GM19372 (cell line): Measurements from ENCODE around the gene HES7.
"Not testable (repeated sequence)": the region's sequence is repeated elsewhere in the genome, so short reads cannot be mapped to it uniquely, and the experiment has no call there.

Experiments used
- ATAC-seq: cut with Tn5 transposase; IDR thresholded peaks from one replicate; pipeline ENCODE4 v1.9.1; 2021; ENCODE audit warnings: mild to moderate bottlenecking, low read depth, moderate library complexity; ENCODE audit not compliant: unreplicated experiment

Gene HES7

GRCh38 chr17:8123695-8124349, at the start of gene HES7:
Gene HES7, minus strand, starts transcription at chr17:8124106. Its CDS starts 22 bp downstream, at chr17:8124084.
- ATAC-seq = no peak

DNA sequence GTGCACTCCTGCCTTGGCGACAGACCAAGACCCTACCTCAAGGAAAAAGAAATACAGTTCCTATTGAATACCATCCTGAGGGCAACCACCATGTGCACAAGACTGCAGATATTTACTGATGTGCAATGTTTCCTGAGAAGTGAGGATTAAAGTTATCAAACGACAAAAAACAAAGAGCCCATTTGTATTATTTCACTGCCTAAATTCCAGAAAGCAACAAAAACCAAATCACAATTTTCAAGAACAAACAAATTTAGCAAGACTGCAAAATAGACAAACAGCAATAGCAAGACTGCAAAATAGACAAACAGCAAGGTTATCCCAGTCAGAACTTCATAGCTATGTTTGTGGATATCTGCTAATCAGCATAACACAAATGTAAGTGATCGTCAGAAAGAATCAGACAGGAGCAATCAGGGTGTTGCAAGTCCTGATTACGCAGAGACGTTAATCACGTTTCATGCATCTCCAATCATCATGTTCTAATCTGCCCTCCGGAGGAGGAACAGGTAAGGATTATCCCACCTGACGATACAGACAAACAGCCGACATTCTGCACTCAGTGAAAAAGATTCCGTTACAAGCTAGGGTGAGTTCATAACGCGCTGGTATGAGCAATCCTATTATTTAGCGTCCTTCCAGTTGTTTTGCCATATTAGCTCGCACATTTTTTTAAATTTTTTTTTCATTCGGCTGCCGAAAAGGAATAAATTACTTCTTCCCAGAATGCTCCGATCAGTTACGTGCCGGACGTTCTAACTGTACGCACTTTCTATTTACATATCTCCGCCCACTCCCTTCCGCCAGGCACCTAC, 49.4 kb upstream of the HES7 start:
- ATAC-seq = peak; percentile 67

DNA sequence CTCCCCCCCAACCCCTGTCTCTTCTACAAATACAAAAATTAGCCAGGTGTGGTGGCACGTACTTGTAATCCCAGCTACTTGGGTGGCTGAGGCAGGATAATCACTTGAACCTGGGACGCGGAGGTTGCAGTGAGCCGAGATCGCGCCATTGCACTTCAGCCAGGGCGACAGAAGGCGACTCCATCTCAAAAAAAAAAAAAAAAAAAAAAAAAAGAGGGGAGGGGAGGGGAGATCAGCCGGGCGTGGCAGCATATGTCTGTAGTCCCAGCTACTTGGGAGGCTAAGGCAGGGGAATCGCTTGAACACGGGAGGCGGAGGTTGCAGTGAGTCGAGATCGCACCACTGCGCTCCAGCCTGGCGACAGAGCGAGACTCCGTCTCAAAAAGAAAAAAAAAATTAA, 46.3 kb upstream of the HES7 start:
- not testable (repeated sequence) for ATAC-seq

GRCh38 chr17:8167526-8167925, 43.6 kb upstream of the HES7 start:
- ATAC-seq = no peak

DNA sequence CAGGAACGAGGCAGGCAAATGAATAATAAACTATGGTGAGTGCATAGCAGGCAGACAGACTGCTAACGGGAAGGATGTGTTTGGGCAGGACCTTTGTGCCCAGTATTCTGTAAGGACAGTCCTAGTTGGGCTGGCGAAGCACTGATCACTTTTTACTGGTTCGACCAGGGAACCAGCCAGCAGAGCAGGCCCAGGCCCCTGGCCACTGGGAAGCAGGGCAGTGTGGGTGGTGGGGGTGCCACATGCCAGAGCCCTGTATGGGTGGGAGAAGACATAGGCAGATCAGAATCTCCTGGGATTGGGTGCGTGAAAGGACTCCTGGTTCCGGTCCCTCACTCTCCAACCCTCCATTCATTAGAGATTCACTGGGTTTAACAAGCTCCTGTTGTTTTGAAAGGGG, 42.8 kb upstream of the HES7 start:
- no peak for ATAC-seq

- ATAC-seq = no peak
Measured at GRCh38 chr17:8164815-8165131, 40.9 kb upstream of the HES7 start.

- ATAC-seq = no peak
Measured at GRCh38 chr17:8163978-8164814, 40.3 kb upstream of the HES7 start.

DNA sequence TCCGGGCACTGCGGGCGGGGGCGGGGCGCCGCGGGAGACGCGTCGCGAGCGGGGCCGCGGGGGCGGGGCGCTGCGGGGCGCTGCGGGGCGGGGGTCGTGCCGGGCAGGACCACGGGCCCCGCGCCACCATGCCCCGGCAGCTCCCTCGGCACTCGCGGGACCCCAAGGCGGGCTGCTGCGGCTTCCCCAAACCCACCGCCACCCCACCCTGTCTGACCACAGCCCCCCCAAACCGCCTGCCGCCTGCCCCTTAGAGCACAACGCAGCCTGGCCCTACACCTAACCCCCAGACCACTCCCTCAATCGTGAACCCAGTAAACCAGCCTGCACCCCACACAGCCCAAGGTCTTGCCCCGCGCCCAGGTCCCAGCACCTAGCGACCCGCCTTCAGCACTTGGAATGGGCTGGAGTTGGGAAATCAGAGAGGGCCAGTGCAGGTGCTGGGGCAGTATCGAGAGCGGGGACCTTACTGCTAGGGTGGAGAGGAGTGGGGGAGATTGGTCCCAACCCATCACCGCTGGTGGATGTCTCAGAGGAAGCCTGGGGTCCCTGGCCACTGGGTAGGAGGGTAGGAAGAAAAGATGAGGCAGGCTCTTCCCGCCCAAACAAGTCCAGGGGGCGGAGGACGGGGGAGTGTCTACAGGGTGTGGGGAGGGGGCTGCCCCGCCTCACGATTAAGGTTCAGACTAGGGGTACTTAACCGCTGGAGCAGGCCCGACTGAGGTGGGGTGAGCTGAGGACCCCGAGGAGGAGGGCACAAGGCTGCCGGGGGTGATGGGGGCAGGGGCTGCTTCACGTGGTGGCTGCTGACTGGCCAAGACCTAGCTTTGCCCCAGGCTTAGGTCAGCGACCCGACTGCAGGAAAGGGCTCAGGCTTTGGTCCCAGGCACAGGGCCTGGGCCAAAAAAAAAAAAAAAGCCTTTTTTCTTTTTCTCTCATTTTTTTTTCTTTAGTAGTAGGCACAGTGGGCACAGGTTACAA, 39.4 kb upstream of the HES7 start:
- ATAC-seq = no peak

DNA sequence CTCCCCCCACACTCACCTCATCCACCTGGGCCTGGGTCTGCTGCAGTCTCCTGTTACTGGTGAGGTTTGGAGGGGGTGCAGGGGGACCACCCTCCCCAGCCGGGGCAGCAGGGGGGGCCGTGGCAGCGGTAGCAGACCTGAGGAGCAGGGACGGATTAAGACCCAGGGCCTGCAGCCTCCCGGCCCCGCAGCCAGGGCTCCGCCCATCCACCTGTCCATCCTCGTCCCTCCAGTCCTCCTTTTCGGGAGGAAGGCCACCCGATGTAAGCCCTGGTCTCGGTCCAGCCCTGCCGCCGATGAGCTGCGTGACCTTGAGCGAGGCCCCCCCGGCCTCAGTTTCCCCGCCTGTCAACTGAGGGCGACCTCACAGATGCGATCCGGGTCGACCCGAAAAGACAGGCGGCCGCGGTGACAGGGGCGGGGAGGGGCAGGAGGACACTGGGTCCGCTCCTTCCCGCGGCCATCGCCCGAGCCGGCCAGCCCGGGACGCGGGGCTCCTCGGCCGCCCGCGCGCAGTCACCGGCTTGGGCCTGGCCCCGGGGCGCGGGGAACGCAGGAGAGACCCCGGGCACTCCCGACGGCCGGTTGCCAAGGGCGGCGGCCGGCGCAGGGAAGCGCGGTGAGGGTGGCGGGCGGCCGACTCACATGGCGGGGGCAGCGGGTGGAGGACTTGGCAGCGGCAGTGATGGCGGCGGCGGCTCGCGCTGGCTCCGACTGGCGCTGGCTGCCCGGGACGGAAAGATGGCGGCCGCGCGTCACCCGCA, 38.5 kb upstream of the HES7 start, which contains the start of gene VAMP2:
TSS of gene VAMP2 (minus strand) at position 716 of the 764 bp plus-strand sequence. CDS start at position 647, 69 bp downstream.
- peak; percentile 57 for ATAC-seq

GRCh38 chr17:8161289-8162232, 37.7 kb upstream of the HES7 start:
- no peak for ATAC-seq

DNA sequence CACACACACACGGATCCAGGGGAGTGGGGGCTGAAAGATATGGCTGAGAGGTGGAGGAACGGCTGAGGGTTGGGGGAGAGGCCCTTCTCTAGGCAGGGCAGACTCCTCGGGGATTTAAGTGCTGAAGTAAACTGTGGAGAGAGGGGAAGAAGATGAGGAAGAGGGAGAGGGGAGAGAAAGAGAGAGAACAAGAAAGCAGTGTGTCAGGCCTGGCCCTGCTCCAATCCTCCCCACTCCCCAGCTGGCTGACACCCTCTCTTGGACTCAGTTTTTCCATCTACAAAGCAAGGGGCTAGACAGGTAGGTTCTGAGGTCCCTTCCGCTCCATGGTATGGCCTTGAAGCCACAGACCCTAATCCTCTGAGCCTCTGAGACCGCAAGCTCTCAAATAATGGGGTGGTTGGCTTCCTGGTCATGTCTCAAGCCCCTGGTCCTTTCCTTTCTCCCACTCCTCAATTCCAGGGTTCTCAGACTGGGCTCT, 36.9 kb upstream of the HES7 start:
- no peak for ATAC-seq

GRCh38 chr17:8160224-8160577, 36.3 kb upstream of the HES7 start:
- ATAC-seq = no peak

GRCh38 chr17:8159459-8160223, 35.7 kb upstream of the HES7 start:
- ATAC-seq = no peak

DNA sequence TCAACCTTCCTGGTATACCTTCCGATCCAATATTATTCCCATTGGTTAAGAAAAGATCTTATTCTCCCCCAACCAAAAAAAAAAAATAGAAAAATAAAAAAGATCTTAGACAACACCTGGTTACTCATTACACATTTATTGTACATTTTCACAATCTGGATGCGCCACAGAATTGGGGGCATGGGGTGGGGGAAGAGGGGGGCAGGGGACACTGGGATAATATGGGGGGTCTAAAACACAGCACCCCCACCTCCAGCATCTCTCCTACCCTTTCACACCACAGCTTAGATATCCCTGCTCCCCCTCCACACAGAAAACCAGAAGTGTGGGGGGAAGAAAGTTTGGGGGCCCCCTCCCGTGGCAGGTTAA, 35.1 kb upstream of the HES7 start:
- no peak for ATAC-seq

DNA sequence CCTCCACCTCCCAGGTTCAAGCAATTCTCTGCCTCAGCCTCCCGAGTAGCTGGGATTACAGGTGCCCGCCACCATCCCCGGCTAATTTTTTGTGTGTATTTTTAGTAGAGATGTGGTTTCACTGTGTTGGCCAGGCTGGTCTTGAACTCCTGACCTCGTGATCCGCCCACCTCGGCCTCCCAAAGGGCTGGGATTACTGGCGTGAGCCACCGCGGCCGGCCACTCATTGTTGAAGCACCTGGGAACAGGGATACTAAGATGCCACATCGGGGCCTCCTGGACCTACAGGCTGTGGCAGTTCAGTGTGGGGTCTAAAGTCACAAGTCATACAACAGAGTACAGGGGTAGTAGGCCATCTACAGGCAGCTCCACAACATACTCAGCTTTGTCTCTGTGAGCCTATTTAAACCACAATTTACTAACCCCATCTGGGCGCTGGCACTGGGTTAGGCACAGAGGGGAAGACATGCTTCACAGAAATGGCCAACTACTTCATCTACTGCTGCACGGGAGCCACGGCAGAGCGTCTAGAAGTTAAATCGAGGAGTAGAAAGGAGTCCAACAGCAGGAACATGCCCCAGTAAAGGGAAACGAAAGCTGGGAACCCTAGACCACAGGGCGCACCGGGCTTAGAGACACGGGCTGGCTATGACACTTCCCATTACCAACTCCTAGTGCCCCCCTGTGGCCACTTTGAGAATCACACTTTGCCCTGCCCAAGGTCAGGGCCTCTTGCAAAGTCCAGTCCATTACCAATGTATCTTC, 34.5 kb upstream of the HES7 start:
- no peak for ATAC-seq

DNA sequence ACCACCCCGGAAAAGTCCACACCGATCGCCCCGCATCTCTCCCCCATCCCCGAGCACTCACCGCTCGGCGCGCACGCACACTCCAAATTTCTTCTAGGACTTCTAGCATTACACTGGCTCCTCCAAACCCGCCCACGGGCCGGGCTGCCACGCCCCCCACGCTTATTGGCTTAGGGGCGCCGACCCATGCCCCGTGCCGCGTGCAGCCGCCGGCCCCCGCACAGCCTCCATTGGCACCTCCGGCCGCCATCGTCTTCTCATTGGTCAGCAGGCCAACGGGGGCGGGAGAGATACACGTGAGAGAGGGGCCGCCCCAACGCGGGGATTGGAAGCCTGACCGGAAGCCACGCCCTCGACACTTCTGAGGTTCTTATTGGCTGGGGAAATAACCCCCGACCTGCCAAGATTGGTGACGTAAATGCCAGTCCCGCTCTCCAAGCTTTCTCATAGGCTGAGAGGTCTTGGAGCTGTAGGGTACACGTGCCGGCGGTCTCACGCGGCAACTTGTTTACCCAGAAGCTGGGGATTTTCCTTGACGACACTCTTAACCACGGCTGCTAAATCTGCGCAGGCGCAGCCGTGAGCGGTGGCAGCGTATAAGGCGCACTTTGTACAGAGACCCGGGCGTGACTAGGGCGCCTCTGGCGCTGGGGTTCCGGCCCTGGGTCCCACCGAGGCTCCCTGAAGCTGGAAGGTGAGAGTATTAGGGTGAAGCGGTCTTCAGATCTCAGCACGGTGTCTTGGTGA, 32.5 kb upstream of the HES7 start:
- ATAC-seq = peak; percentile 85
